Measurements from ENCODE around the gene ADAT3. TPM values are rescaled to one million over a fixed set of nuclear protein-coding genes. Genes with fewer than 3 reads are reported as not detected.

The ADAT3 gene
- total and polyA plus RNA-seq, 4 donors = 1.3 to 3.3 (median 2.1) TPM

GRCh38 chr19:1956122-1956494, 50.9 kb downstream of the ADAT3 start:
- no peaks in the 10 kb centered on the region for H3K9me3 ChIP-seq (ENCODE audit: control insufficient read depth in 4 of 4, low read length in 3 of 4)
- no peak overlapping the region for H3K9ac ChIP-seq (ENCODE audit: low read depth in 1 of 2, low read length in 2 of 2)
- no peaks in the 10 kb centered on the region for H3K27me3 ChIP-seq (ENCODE audit: control insufficient read depth in 4 of 4, insufficient read depth in 4 of 4, low read length in 3 of 4)
- no peak for TF ChIP-seq HNF4G (IDR thresholded peaks at IDR 0.05)
- no peak for TF ChIP-seq CTCF (IDR thresholded peaks at IDR 0.05; ENCODE audit: low read depth, low read length, missing input control)
- TF ChIP-seq NR2F2 (IDR thresholded peaks at IDR 0.05) = no peak
- TF ChIP-seq HNF4A (conservative IDR thresholded peaks at IDR 0.05) = no peak
- no peak for TF ChIP-seq MAX (IDR thresholded peaks at IDR 0.05)
- TF ChIP-seq JUND (IDR thresholded peaks at IDR 0.05) = no peak
- no peak for TF ChIP-seq GABPA (IDR thresholded peaks at IDR 0.05 in 1 of 2, conservative IDR thresholded peaks at IDR 0.05 in 1 of 2)
- no peak for TF ChIP-seq EGR1 (IDR thresholded peaks at IDR 0.05; ENCODE audit: low read depth in 2 of 2)
- TF ChIP-seq YY1 (IDR thresholded peaks at IDR 0.05) = no peak
- no peak for TF ChIP-seq ZBTB33 (IDR thresholded peaks at IDR 0.05)
- no peak for TF ChIP-seq FOXA2 (IDR thresholded peaks at IDR 0.05)
- TF ChIP-seq, protein P1, sequence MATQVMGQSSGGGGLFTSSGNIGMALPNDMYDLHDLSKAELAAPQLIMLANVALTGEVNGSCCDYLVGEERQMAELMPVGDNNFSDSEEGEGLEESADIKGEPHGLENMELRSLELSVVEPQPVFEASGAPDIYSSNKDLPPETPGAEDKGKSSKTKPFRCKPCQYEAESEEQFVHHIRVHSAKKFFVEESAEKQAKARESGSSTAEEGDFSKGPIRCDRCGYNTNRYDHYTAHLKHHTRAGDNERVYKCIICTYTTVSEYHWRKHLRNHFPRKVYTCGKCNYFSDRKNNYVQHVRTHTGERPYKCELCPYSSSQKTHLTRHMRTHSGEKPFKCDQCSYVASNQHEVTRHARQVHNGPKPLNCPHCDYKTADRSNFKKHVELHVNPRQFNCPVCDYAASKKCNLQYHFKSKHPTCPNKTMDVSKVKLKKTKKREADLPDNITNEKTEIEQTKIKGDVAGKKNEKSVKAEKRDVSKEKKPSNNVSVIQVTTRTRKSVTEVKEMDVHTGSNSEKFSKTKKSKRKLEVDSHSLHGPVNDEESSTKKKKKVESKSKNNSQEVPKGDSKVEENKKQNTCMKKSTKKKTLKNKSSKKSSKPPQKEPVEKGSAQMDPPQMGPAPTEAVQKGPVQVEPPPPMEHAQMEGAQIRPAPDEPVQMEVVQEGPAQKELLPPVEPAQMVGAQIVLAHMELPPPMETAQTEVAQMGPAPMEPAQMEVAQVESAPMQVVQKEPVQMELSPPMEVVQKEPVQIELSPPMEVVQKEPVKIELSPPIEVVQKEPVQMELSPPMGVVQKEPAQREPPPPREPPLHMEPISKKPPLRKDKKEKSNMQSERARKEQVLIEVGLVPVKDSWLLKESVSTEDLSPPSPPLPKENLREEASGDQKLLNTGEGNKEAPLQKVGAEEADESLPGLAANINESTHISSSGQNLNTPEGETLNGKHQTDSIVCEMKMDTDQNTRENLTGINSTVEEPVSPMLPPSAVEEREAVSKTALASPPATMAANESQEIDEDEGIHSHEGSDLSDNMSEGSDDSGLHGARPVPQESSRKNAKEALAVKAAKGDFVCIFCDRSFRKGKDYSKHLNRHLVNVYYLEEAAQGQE (IDR thresholded peaks at IDR 0.05) = no peak
- H3K4me3 ChIP-seq (ENCODE audit: low read depth in 1 of 3, low read length in 3 of 3) = no peak overlapping the region
- no peak for DNase-seq (ENCODE audit: low spot score)
- WGBS = 97% methylated on average over 12 of the region's 12 CpGs
- H3K36me3 ChIP-seq (ENCODE audit: control insufficient read depth in 4 of 4, insufficient read depth in 3 of 4, low read depth in 1 of 4, low read length in 3 of 4) = peaks cover 0 to 10% (median 2%) of the 10 kb centered on the region in 4 donors
- no peak overlapping the region for H3K27ac ChIP-seq (ENCODE audit: low read depth in 1 of 2, low read length in 2 of 2)
- H3K4me1 ChIP-seq (ENCODE audit: control insufficient read depth in 4 of 4, insufficient read depth in 4 of 4, low read length in 3 of 4) = peaks cover 0 to 4% (median 2%) of the 10 kb centered on the region in 4 donors

GRCh38 chr19:1956868-1957492, 51.8 kb downstream of the ADAT3 start:
- DNase-seq (ENCODE audit: low spot score) = no peak
- TF ChIP-seq HNF4G (IDR thresholded peaks at IDR 0.05) (no peak), RXRA (IDR thresholded peaks at IDR 0.05) (no peak), FOXA1 (IDR thresholded peaks at IDR 0.05) (no peak), SP1 (IDR thresholded peaks at IDR 0.05) (no peak), YY1 (IDR thresholded peaks at IDR 0.05) (no peak), HNF4A (conservative IDR thresholded peaks at IDR 0.05) (no peak), FOXA2 (IDR thresholded peaks at IDR 0.05) (no peak), TAF1 (conservative IDR thresholded peaks at IDR 0.05) (no peak), RAD21 (IDR thresholded peaks at IDR 0.05) (no peak), NR2F2 (IDR thresholded peaks at IDR 0.05) (no peak), ZBTB33 (IDR thresholded peaks at IDR 0.05) (no peak), EGR1 (IDR thresholded peaks at IDR 0.05; ENCODE audit: low read depth in 2 of 2) (no peak)
- TF ChIP-seq, protein P1 (IDR thresholded peaks at IDR 0.05) = no peak
- TF ChIP-seq, protein P2, sequence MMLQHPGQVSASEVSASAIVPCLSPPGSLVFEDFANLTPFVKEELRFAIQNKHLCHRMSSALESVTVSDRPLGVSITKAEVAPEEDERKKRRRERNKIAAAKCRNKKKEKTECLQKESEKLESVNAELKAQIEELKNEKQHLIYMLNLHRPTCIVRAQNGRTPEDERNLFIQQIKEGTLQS (IDR thresholded peaks at IDR 0.05) = no peak
- H3K4me3 ChIP-seq (ENCODE audit: low read depth in 1 of 3, low read length in 3 of 3) = no peak overlapping the region
- no peak overlapping the region for H3K9ac ChIP-seq (ENCODE audit: low read depth in 1 of 2, low read length in 2 of 2)
- WGBS = 91% methylated on average over 28 of the region's 28 CpGs
- peaks cover 0 to 10% (median under 1%) of the 10 kb centered on the region in 4 donors for H3K36me3 ChIP-seq (ENCODE audit: control insufficient read depth in 4 of 4, insufficient read depth in 3 of 4, low read depth in 1 of 4, low read length in 3 of 4)
- no peaks in the 10 kb centered on the region for H3K9me3 ChIP-seq (ENCODE audit: control insufficient read depth in 4 of 4, low read length in 3 of 4)
- no peak overlapping the region for H3K27ac ChIP-seq (ENCODE audit: low read depth in 1 of 2, low read length in 2 of 2)
- peaks cover 0 to 10% (median 5%) of the 10 kb centered on the region in 4 donors for H3K4me1 ChIP-seq (ENCODE audit: control insufficient read depth in 4 of 4, insufficient read depth in 4 of 4, low read length in 3 of 4)
- no peaks in the 10 kb centered on the region for H3K27me3 ChIP-seq (ENCODE audit: control insufficient read depth in 4 of 4, insufficient read depth in 4 of 4, low read length in 3 of 4)
